ENCODE data around the gene LRFN4.
"Not testable (repeated sequence)": the region's sequence is repeated elsewhere in the genome, so short reads cannot be mapped to it uniquely, and the experiment has no call there.

The LRFN4 gene

DNA sequence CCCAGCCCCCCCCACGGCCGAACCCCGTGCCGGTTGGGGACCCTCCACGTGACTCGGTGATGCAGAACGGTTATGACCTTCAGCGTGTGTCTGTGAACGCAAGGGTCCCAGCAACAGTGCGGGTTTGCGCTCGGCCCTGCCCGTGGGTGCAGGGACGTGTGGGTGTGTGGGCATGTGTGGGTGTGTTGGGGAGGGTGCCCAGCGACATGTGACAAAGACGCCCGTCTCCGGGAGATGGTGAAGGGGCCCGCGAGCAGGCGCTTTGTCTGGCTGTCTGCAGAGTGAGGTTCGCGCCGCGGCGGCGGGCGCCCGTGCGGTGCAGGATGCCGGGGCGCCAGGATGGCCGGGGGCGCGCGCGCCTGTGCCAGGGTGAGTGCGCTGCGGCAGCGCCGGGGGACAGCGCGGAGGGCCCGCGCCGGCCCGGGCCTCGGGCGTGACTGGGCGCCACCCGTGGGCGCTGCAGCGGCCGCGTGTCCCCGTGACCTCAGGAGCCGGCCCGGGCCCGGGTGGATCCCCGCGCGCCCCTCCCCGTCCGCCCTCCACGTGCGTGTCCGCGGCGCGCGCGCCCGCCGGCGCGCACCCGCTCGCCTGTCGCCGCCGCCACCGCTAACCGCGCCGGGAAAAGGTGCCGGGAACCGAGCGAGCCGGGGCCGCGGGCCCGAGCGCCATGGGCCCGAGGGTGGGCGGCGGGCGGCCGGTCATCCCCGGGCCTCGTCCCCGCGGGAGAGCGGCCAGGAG, at the start of gene LRFN4:
LRFN4 (plus strand) TSS at position 569 of the 738 bp plus-strand sequence. CDS start 681 bp downstream, outside the sequence.
- DNase-seq: peak; percentile 40

DNA sequence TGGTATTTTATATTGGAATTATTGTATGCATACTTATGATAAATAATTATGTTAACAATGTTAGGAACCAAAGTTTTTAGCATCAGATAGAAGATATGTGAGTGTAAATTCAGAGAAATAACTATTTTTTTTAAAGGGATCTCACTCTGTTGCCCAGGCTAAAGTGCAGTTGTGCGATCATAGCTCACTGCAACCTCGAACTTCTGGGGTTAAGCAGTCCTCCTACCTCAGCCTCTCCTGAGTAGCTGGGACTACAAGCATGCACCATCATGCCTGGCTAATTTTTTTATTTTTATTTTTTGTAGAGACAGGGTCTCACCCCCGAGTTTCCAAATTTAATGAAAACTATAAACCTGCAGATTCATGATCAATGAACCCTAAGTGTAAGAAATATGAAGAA, 47.3 kb upstream of the LRFN4 start:
- DNase-seq: no peak

DNA sequence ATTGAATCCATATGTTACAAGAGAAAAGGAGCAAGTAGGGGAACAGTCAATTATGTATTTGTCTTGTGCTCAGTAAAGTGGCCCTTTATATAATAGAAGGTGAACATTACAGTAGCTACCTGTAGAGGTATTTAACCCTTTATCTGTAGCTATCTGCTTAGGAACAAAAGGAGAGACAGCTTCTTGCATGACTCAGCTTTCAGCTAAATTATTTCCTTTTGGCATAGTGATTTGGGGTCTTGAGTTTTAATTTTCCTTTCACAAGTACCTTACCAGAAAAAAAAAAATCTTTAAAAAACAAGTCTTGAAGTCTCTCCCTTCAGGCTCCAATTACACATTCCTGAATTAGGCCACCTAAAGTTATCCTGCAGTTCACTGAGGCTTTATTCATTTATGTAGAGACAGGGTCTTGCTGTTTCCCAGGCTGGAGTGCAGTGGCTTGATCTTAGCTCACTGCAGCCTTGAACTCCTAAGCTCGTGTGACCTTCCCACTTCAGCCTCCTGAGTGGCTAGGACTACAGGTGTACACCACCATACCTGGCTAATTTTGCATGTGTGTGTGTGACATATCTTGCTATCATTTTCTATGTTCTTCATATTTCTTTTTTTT, 46.2 kb upstream of the LRFN4 start:
- DNase-seq: no peak

DNA sequence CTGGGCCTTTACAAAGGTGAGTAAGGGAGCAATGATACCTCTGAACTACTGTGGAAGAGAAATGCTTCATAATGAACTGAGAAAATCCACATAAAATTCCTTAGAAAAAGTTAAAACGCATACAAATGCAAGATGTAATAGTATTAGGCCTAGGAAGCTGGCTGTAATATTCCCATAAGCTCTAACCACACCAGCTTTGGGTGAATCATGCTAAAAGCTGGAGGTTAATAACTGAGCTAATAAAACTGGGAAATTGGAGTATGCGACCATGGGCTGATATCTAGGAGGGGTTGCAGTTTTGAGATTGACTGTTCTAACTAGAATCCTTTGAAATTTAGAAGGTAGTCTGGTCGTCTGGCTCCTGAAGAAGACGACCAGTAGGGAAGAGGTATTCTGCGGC, 42.2 kb upstream of the LRFN4 start:
- DNase-seq: no peak

DNA sequence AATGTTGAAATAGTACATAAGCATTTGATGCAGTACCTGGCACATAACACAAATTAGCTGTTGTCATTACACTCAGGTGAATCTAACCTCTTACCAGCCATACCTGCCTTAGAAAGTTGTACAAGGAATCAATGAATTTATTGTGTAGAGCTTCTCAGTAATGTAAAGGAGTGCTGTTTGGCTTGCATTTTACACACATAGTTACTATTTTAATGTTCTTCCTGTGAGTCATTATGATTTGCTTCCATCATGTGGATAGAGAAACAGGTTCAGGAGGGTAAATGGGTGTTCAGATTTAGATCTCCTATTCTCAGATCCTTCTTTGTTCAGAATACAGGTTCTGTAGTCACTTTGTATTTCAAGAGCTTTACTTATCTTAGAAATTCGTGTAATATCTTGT, 41.2 kb upstream of the LRFN4 start:
- DNase-seq: no peak

DNA sequence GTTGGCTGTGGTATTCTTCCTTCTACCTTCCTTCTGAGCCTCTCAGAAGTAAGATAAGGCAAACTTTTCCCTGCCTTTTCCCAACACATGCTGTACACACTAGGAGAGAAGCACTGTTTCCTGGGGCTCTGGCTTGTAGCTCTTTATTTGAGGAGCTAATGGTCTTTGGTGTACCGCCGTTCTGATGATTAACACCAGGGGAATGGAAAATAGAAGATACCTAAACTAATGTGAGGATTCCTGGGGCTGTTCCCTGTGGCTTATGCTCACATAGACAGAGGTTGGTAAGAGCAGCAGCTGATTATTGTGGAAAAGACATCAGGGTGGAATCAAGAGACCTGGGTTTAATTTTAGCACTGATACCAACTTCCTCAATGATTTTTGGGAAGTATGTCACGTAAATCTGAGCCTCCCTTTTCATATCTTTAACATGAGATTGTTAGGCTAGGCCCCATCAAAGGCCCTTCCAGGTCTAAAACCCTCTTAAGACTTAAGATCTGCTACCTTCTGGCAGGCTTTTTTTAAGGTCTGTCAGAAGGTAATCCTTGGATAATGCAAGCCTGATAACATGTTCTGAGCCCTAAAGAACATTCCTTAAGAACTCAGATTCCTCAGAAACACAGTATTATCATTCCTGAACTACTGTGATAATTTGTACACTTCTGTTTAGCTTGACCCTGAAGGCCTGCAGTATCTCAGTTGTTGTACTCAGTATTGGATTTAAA, 38.5 kb upstream of the LRFN4 start:
- DNase-seq: no peak

DNA sequence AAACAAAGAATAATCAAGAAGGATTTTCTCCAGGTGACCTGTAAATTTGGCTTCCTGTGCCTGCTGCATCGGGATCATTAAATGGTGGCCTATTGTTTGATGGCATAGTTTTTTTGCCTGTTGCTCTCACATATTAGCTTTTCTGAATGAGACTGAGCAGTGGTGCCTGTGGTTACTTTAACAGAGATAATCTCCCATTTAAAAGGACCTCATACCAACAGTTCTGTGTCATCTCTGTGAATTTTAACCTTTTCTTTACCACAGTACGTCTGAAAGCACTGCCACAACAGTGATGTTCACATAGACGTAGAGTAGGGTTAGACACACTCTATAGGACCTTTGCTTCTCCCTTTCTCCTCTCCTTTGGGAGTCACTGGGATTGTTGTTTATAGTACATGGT, 36.5 kb upstream of the LRFN4 start:
- no peak for DNase-seq

DNA sequence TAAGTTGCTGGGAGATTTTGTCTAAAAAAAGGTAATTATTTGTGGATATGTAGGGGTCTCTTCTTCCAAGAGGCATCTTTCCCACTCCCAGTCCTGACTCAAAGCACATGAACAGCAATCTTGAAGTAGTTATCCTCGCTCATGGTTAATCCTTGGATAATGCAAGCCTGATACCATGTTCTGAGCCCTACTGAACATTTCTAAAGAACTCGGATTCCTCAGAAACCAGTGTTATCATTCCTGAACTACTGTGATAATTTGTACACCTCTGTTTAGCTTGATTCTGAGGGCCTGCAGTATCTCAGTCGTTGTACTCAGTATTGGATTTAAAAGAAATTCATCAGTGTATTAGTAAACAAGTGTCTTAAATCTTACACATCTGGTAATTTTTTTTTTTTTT, 36.0 kb upstream of the LRFN4 start:
- no peak for DNase-seq

DNA sequence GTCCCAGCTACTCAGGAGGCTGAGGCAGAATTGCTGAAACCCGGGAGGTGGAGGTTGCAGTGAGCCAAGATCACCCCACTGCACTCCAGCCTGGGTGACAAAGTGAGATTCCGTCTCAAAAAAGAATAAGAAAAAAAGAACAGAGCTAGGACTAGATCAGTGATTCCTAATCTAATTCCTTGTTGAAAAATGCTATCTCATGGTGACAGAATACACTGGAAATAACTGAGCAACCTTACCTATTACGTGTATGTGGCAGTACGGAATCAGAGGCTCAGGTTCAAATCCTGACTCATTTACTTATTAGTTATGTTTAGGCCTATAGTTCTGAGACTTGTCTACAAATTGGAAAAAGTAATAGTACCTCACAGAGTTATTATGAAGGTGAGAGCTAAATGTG, 33.2 kb upstream of the LRFN4 start:
- no peak for DNase-seq

DNA sequence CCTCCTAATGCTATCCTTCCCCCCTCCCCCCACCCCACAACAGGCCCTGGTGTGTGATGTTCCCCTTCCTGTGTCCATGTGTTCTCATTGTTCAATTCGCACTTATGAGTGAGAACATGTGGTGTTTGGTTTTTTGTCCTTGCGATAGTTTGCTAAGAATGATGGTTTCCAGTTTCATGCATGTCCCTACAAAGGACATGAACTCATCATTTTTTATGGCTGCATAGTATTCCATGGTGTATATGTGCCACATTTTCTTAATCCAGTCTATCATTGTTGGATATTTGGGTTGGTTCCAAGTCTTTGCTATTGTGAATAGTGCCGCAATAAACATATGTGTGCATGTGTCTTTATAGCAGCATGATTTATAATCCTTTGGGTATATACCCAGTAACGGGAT, 32.3 kb upstream of the LRFN4 start:
- DNase-seq: not testable (repeated sequence)

DNA sequence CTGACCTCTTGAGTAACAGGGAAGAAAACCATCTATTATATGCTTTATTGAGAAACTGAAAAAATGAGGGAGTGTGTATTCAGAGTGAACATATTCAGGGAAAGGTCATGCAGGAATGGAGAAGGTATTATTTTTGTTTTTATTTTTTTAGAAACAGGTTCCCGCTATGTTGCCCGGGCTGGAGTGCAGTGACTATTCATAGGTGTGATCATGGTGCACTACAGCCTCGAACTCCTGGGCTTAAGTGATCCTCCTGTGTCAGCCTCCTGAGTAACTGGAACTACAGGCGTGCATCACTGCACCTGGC, 22.4 kb upstream of the LRFN4 start:
- DNase-seq: no peak

DNA sequence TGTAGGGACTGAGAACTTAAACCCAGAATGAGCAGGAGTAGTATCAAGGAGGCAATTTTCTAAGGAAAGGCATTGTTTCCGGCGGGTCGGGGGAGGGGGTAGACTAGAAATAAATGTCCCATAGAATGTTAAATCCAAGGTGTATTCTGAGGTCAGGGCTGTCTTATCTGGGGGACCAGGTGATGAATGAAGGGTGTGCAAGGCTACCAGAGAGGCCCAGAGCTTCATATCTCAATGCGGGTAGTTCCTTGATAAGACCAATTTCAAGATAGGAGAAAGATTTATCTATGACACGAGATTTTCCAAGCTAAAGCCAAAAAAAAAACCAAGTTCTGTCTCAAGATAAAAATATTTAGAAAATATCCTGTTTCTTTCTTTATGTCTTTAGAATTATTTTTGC, 21.9 kb upstream of the LRFN4 start:
- peak; percentile 26 for DNase-seq

DNA sequence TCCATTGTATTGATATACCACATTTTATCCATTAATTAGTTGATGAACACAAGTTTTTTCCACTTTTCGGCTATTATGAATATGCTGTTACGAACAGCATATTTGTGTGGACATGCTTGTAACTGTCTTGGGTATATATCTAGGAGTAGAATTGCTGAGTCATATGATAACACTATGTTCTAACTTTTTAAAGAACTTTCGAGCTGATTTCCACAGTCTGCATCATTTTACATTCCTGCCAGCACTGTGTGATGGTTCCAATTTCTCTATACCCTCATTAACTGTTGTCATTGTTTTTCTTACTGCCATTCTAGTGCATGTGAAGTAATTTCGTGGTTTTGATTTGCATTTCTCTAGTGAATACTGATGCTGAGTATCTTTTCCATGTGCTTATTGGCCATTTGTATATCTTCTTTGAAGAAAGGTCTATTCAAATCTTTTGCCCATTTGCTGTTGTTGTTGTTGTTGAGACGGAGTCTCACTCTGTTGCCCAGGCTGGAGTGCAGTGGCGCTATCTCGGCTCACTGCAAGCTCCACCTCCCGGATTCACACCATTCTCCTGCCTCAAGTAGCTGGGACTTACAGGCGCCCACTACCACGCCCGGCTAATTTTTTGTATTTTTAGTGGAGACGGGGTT, 21.0 kb upstream of the LRFN4 start:
- peak; percentile 64 for DNase-seq

DNA sequence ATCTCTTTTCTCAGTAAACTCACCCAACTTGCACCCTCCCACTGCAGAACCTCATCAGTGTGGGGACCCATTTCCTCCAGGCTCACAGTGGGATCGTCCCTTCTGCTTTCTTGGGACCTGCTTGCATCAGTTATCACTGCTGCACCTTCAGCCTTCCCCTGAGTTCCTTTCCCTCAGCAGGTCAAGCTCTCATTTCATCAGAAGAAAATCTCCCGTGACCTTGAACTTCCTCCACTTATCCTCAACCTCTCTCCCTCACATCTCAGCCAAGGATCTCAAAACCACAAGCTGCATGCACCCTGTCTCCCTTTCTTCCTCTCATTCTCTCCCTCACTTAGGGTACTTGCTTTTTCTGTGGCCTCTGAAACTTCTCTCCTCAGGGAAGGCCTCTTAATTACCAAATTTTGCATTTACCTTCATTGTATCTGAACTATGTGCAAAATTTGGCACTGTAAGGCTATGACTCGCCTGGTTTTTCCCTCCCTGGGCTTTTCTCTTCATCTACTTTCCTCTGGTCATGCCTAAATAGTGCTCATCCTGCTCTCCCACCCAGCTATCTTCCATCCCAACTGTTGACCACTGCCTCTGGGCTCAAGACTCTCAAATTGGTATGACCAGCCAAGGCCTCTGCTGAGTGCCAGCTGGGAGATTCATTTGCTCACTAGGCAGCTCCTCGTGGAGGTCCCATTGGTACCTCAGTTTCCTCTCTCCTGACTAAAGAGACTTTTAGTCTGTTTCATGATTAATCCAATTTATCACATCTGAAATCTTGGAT, 16.4 kb upstream of the LRFN4 start:
- DNase-seq: peak; percentile 29

DNA sequence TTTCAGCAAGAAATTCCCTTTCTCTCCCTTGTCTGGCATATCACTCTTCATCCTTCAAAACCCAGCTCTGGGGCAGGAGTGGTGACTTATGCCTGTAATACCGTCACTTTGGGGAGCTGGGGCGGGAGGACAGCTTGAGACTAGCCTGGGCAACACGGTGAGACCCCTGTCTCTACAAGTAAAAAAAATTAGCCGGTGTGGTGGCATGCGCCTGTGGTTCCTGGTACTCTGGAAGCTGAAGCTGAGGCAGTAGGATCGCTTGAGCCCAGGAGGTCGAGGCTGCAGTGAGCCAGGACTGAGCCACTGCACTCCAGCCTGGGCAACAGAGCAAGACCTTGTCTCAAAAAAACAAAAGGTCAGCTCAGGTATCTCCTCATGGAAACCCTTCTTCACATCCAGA, 15.0 kb upstream of the LRFN4 start:
- DNase-seq: no peak

DNA sequence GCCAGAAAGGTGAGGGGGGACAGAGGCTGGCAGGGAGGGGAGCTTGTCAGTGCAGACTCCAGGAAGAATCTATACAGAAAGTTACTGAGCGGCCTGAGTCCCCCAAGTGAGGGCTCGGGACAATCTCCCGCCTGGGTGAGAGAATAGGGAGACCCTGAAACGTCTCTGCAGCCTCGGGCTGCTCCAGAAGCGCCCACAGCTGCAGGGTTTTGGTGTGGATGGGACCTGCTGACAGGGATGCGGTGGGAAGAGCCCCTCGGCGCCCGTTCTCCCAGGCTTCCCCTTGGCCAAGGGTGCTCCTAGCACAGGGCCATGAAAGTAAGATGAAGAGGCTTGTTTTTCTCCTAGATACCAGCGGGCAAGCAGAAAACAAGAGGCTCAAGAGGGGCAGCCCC, 14.4 kb upstream of the LRFN4 start:
- no peak for DNase-seq

DNA sequence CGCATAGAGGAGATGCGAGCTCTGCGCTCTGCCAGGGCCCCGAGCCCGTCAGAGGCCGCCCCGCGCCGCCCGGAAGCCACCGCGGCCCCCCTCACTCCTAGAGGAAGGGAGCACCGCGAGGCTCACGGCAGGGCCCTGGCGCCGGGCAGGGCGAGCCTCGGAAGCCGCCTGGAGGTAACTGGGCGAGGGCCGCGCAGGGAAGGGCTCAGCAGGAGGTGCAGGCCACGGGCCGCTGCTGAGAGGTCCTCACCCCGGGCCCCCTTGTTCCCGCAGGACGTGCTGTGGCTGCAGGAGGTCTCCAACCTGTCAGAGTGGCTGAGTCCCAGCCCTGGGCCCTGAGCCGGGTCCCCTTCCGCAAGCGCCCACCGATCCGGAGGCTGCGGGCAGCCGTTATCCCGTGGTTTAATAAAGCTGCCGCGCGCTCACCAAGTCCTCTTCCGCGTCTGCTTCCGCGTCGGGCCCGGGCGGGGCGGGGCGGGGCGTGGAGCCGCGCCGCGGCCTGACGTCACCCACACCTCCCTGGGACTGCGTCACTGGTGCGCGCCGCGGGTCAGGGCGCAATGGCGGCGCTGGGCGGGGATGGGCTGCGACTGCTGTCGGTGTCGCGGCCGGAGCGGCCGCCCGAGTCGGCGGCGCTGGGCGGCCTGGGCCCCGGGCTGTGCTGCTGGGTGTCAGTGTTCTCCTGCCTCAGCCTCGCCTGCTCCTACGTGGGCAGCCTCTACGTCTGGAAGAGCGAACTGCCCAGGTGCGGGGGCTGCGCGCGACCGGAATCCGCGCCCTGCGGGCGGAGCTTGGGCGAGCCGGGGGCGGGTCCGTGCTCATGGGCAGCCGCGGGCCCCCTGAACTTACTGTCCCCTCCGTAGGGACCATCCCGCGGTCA, 13.7 kb upstream of the LRFN4 start, which contains the start of gene RCE1:
RCE1 (plus strand) TSS at position 546 of the 880 bp plus-strand sequence; CDS start at position 561, 15 bp downstream.
- DNase-seq: peak; percentile 94

DNA sequence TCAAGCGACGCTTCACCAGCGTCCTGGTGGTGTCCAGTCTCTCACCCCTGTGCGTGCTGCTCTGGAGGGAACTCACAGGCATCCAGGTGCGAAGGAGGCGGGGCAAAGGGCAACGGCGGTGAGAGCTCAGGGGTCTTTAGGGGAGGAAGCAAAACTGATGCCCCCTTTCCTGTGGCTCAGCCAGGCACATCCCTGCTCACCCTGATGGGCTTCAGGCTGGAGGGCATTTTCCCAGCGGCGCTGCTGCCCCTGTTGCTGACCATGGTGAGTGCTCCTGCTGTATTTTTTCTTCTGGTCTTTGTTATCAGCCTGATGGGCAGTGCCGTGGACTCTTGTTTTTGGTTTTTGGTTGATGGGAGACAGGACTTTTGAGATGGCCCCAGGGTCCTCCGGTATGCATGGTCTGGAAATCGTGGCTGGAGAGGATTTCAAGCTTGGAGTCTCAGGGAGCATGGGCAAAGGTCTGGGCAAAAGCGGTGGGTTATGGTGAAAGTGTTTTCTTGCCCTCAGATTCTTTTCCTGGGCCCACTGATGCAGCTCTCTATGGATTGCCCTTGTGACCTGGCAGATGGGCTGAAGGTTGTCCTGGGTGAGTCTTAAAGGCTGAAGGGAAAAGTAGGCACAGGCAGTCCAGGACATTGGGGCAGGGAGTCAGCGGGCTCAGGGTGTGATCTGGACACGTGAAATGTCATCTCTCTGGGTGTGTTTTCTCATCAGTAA, 12.9 kb upstream of the LRFN4 start:
- DNase-seq: peak; percentile 24

DNA sequence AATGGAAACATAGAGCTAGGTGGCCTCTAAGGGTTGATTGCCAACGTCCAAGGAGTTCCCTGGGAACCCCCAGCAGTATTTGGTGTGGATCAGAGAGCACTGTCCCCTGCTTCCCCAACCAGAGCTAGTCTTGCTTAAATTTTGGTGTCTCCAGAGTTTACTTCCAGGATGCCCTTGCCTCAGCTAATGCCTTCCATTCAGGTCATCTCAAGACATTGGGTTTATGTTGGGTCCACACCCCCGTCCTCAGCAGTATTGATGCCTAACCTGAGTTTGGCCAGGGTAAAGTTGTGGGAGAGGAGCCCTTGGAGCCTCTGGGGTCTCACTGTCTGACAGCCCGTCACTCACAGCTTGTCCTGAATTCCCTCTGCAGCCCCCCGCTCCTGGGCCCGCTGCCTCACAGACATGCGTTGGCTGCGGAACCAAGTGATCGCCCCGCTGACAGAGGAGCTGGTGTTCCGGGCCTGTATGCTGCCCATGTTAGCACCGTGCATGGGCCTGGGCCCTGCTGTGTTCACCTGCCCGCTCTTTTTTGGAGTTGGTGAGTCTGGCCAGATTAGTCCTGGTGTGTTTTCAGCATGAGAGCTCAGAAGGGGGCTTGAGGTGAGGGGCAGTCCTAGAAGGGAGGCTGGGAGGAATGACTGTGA, 12.2 kb upstream of the LRFN4 start:
- no peak for DNase-seq

DNA sequence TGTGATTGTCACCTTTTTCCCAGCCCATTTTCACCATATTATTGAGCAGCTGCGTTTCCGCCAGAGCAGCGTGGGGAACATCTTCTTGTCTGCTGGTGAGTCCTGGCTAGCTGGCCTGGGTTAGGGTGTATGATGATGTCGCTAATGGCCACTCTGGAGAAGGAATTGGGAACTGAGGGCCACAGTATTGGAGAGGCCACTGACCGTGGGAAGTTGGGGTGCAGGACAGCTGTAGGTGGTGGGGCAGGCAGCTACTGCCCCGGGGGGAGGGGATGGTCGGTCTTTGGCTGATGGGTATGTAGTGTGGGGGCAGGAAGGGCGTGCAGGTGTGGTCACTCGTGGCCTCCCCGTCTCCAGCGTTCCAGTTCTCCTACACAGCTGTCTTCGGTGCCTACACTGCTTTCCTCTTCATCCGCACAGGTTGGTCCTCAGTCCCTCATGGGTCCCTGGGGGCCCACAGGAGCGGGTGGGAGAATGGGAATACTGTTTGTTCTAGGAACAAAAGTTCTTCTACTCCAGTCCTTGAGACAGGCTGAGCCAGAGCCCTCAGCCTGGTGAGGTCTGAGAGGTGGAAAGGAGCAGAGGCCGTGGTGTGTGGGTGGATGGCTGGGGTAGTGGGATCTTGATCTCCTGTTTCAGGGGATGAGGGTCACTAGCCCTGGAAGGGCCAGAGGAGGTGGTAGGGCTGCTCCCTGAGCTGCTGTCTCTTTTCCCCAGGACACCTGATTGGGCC, 11.6 kb upstream of the LRFN4 start:
- DNase-seq: no peak

All from OCI-M1 (cell line).